NT2/D1 (cell line): Measurements from ENCODE around the gene DNAJC6.

Source experiments
- SUZ12 ChIP-seq: IDR thresholded peaks from 2 replicates; pipeline ENCODE4 v1.6.1; 2011; ENCODE audit not compliant: insufficient read length, insufficient read depth; ENCODE audit errors: extremely low read depth
- YY1 ChIP-seq: IDR thresholded peaks from 2 replicates; pipeline ENCODE4 v1.6.1; 2011; ENCODE audit not compliant: insufficient read length, insufficient read depth
- ZNF274 ChIP-seq: IDR thresholded peaks from 2 replicates; pipeline ENCODE4 v1.6.1; 2011; ENCODE audit warnings: mild to moderate bottlenecking, low read depth, low read length

DNA sequence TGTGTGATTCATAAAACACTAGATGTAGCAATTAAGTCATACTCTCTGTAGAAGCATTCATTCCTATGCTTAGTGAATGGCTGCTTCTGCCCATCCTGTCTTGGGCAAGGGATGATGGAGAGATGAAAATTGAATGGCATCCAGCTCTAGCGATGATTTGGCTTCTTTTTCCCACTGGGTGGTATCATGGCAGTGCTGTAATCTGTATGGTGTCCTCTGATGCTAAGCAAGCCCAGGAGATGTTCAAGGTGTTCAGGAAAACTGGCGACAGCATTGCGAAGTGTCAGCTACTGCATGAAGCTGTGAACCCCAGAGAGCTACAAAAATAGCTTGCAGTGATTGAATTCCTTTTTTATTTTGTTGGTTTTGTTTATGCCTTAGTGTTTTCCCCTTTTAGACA, 62.2 kb downstream of the DNAJC6 start:
- TF ChIP-seq ZNF274 (no peak), YY1 (no peak), SUZ12 (no peak)
